Activated naive CD8-positive, alpha-beta T cell treated with anti-CD3 and anti-CD28 coated beads, Interleukin-2, amount 50 U/mL, for 24 hours (primary cell): ENCODE measurements around the gene WNK2.
A peak's percentile ranks its signal among the peaks of the same experiment; 100 is the strongest.

Experiments used
- ATAC-seq: fragments of 150-1000 bp; cut with Tn5 transposase; one replicate; pipeline ENCODE4 v1.10.0; 2021
- DNase-seq: peaks from one replicate; pipeline ENCODE4 v3.0.0; 2021
- H3K27ac Mint-ChIP-seq: one replicate; pipeline ENCODE4 v1.8.0; 2021; ENCODE audit warnings: mild to moderate bottlenecking, mixed read lengths
- H3K27me3 Mint-ChIP-seq: one replicate; pipeline ENCODE4 v1.8.0; 2021; ENCODE audit warnings: mixed read lengths
- H3K36me3 Mint-ChIP-seq: one replicate; pipeline ENCODE4 v1.8.0; 2021; ENCODE audit warnings: low read depth, mixed read lengths
- H3K4me1 Mint-ChIP-seq: one replicate; pipeline ENCODE4 v1.8.0; 2021; ENCODE audit warnings: mixed read lengths
- H3K4me3 Mint-ChIP-seq: one replicate; pipeline ENCODE4 v1.8.0; 2021; ENCODE audit warnings: mild to moderate bottlenecking, moderate library complexity, mixed read lengths
- H3K9me3 Mint-ChIP-seq: one replicate; pipeline ENCODE4 v1.8.0; 2021; ENCODE audit warnings: mixed read lengths

Gene WNK2

GRCh38 chr9:93235300-93235960 lies 51.5 kb downstream of the WNK2 start:
- Mint-ChIP-seq H3K27me3 (peaks cover 11% of the 10 kb centered on the region), H3K27ac (no peak overlapping the region), H3K4me1 (peaks cover 8% of the 10 kb centered on the region), H3K36me3 (no peaks in the 10 kb centered on the region), H3K4me3 (no peak overlapping the region), H3K9me3 (peaks cover 5% of the 10 kb centered on the region)
- DNase-seq, result no peak
- no peak for ATAC-seq

GRCh38 chr9:93236541-93237206 lies 52.7 kb downstream of the WNK2 start:
- peaks cover 7% of the 10 kb centered on the region for H3K27me3 Mint-ChIP-seq
- no peak for DNase-seq
- H3K4me1 Mint-ChIP-seq, result peaks cover 8% of the 10 kb centered on the region
- H3K4me3 Mint-ChIP-seq, result no peak overlapping the region
- peaks cover 5% of the 10 kb centered on the region for H3K9me3 Mint-ChIP-seq
- ATAC-seq, result no peak
- H3K36me3 Mint-ChIP-seq, result no peaks in the 10 kb centered on the region
- no peak overlapping the region for H3K27ac Mint-ChIP-seq

- no peak overlapping the region for H3K4me3 Mint-ChIP-seq
- peaks cover 8% of the 10 kb centered on the region for H3K4me1 Mint-ChIP-seq
- H3K27ac Mint-ChIP-seq, result no peak overlapping the region
- DNase-seq (no peak), ATAC-seq (peak; percentile 44)
- no peaks in the 10 kb centered on the region for H3K36me3 Mint-ChIP-seq
- H3K9me3 Mint-ChIP-seq, result peaks cover 5% of the 10 kb centered on the region
- H3K27me3 Mint-ChIP-seq, result peaks cover 3% of the 10 kb centered on the region
These were observed 53.6 kb downstream of the WNK2 start for GRCh38 chr9:93237540-93237939.

- H3K27ac Mint-ChIP-seq, result no peak overlapping the region
- peaks cover 5% of the 10 kb centered on the region for H3K9me3 Mint-ChIP-seq
- ATAC-seq, result no peak
These were observed 55.3 kb downstream of the WNK2 start for GRCh38 chr9:93238953-93239925.

GRCh38 chr9:93240891-93241334 lies 57.0 kb downstream of the WNK2 start:
- Mint-ChIP-seq H3K27ac (no peak overlapping the region), H3K4me3 (no peak overlapping the region), H3K36me3 (no peaks in the 10 kb centered on the region), H3K9me3 (peaks cover 5% of the 10 kb centered on the region), H3K4me1 (peaks cover 8% of the 10 kb centered on the region), H3K27me3 (no peaks in the 10 kb centered on the region)
- ATAC-seq, result no peak
- no peak for DNase-seq

More at GRCh38 chr9:93238953-93239925, 55.3 kb downstream of the WNK2 start:
- peaks cover 8% of the 10 kb centered on the region for H3K4me1 Mint-ChIP-seq
- H3K36me3 Mint-ChIP-seq, result no peaks in the 10 kb centered on the region
- H3K4me3 Mint-ChIP-seq, result no peak overlapping the region
- DNase-seq, result no peak
- H3K27me3 Mint-ChIP-seq, result no peaks in the 10 kb centered on the region

GRCh38 chr9:93243112-93243511 lies 59.2 kb downstream of the WNK2 start:
- no peak overlapping the region for H3K4me3 Mint-ChIP-seq
- no peak overlapping the region for H3K27ac Mint-ChIP-seq
- ATAC-seq (no peak), DNase-seq (no peak)
- no peaks in the 10 kb centered on the region for H3K36me3 Mint-ChIP-seq
- no peaks in the 10 kb centered on the region for H3K9me3 Mint-ChIP-seq
- H3K4me1 Mint-ChIP-seq, result no peaks in the 10 kb centered on the region
- H3K27me3 Mint-ChIP-seq, result no peaks in the 10 kb centered on the region

DNA sequence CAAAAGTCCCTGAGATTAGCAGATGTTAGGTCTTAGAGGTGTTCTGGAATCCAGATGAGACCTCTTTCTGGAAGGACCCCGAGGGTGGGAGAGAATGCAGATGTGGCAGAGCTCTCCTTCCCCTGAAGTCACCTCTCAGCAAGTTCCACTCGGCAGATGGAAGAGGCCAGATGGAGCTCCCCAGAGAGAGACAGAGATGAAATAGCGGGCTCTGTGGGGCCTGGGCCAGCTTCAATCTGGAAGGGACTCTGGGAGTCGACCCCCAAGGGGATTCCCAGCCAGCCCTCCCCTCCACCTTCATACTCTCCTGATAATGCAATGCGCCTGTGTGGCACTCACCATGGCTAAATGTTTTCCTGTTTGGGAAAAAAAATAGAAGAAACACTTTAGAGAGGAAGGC lies 60.2 kb downstream of the WNK2 start:
- DNase-seq (no peak), ATAC-seq (no peak)
- H3K27me3 Mint-ChIP-seq, result no peaks in the 10 kb centered on the region
- no peaks in the 10 kb centered on the region for H3K4me1 Mint-ChIP-seq
- no peaks in the 10 kb centered on the region for H3K9me3 Mint-ChIP-seq
- no peak overlapping the region for H3K27ac Mint-ChIP-seq
- H3K36me3 Mint-ChIP-seq, result no peaks in the 10 kb centered on the region
- H3K4me3 Mint-ChIP-seq, result no peak overlapping the region

DNA sequence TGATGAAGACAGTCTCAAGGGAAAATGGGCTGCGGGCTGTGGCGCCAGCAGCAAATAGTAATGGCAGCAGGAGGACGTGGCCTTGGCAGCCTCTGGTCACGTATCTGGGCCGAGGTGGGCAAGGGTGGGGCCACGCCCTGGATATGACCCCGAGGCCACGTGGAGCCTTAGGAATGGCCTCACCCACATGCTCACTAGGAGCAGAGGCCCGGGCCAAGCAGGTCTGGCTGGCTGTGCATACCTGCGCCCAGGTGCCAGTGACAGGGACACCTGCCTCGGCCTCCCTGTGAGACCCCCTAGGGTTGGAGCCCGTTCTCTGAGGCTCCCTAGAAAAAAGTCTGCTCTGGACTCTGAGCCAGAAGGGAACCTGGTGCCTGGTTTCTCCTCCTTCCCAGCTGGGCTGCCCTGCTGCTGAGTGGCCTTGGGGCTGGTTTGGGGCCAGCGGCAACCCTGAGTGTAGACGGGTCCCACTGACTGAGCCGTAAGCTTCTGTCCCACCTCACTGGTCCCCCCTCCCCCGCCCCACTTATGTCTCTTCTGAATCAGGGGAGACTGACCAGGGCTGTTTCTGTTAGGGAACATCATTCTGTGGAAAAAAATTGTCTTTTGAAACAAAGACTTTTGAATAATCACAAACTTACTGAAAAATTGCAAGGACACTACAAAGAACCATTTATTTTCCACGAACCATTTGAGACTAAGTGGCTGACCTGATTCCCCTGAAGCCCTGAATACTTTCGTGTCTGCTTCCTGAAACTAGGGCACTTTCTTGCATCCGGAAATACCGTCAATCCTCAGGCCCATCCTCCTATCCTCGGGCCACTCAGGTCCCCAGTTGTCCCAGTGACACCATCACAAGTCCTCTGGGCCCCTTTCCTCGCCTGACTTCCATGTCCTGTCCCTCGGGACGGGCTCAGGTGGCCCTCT lies 60.8 kb downstream of the WNK2 start:
- ATAC-seq, result no peak
- no peak for DNase-seq
- Mint-ChIP-seq H3K27me3 (no peaks in the 10 kb centered on the region), H3K27ac (no peak overlapping the region), H3K4me1 (no peaks in the 10 kb centered on the region), H3K36me3 (no peaks in the 10 kb centered on the region), H3K4me3 (no peak overlapping the region), H3K9me3 (no peaks in the 10 kb centered on the region)

GRCh38 chr9:93245437-93245970 lies 61.6 kb downstream of the WNK2 start:
- Mint-ChIP-seq H3K9me3 (no peaks in the 10 kb centered on the region), H3K27ac (no peak overlapping the region), H3K27me3 (no peaks in the 10 kb centered on the region), H3K4me3 (no peak overlapping the region), H3K4me1 (no peaks in the 10 kb centered on the region), H3K36me3 (no peaks in the 10 kb centered on the region)
- ATAC-seq (no peak), DNase-seq (no peak)

DNA sequence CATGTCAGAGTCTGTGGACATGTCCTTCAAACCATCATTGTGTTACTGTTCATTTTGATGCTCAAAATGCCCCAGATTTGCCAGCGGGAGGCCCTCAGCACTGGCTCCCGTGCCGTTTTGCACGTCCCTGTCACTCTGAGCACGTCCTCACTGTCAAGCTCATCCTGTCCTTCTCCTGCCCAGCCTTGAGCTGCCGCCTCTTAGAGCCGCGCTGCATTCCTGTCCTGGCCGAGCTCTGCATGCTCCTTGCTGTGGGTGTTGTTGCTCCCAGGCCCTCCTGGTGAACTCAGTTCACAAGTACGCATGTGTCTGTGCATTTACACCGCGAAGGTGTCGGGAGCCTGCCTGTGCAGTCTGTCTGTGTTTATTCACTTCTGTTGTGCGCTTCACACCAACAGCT lies 62.2 kb downstream of the WNK2 start:
- Mint-ChIP-seq H3K27me3 (no peaks in the 10 kb centered on the region), H3K4me3 (no peak overlapping the region), H3K4me1 (no peaks in the 10 kb centered on the region), H3K27ac (no peak overlapping the region), H3K9me3 (no peaks in the 10 kb centered on the region), H3K36me3 (no peaks in the 10 kb centered on the region)
- ATAC-seq (no peak), DNase-seq (no peak)

DNA sequence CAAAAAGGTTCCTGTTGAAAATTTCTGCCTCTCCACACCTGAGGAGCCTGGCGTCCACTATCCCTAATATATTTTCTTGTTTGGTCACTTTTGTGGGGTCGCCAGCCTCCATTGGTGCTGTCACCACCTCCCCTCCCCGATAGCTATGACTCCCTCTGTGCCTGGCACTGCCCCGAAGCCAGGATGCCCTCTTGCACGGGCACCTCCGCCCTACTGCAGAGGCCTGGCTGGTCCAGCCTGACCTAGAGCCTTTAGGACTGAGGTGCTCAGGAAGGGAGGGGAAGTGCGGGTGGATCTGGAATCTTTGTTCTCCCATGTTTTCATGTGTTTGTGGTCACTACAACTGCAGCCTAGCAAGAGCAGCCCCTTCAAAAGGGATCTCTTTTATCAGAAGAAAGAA lies 62.6 kb downstream of the WNK2 start:
- Mint-ChIP-seq H3K4me3 (no peak overlapping the region), H3K27ac (no peak overlapping the region), H3K36me3 (no peaks in the 10 kb centered on the region), H3K27me3 (no peaks in the 10 kb centered on the region), H3K9me3 (no peaks in the 10 kb centered on the region), H3K4me1 (no peaks in the 10 kb centered on the region)
- DNase-seq (no peak), ATAC-seq (no peak)

DNA sequence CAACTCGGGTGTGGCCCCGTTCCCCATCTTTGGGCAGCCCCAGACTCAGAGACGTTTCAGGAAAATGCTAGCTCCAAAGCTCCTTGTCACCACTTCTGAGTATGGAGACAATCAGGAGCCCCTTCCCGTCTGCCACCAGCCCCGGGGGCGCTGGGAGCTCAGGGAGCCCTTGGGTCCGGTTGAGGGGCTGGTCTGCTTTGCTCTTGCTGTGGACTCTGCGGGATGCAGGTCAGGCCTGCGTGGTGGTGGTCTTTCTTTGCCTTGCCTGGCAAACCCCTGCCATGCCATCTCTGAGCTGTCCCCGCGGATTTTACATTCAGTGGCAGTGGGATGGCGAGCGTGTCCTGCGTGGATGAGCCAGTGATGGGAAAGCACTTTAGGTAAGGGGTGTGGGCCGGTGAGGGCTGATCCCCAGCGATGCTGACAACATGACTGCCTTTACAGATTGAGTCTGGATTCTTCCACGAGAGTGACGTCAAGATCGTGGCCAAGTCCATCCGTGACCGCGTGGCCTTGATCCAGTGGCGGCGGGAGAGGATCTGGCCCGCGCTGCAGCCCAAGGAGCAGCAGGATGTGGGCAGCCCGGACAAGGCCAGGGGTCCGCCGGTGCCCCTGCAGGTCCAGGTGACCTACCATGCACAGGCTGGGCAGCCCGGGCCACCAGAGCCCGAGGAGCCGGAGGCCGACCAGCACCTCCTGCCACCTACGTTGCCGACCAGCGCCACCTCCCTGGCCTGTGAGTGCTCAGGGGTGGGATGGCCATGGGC lies 63.3 kb downstream of the WNK2 start:
- Mint-ChIP-seq H3K4me3 (no peak overlapping the region), H3K4me1 (no peaks in the 10 kb centered on the region), H3K27me3 (no peaks in the 10 kb centered on the region), H3K9me3 (no peaks in the 10 kb centered on the region), H3K27ac (no peak overlapping the region), H3K36me3 (no peaks in the 10 kb centered on the region)
- DNase-seq (no peak), ATAC-seq (no peak)

GRCh38 chr9:93247892-93248291 lies 64.0 kb downstream of the WNK2 start:
- no peaks in the 10 kb centered on the region for H3K9me3 Mint-ChIP-seq
- no peak for DNase-seq
- no peaks in the 10 kb centered on the region for H3K36me3 Mint-ChIP-seq
- ATAC-seq, result no peak
- H3K4me1 Mint-ChIP-seq, result no peaks in the 10 kb centered on the region
- no peak overlapping the region for H3K27ac Mint-ChIP-seq
- H3K27me3 Mint-ChIP-seq, result no peaks in the 10 kb centered on the region
- no peak overlapping the region for H3K4me3 Mint-ChIP-seq
